ENCODE results near the gene CDC6.
A peak's percentile ranks its signal among the peaks of the same experiment; 100 is the strongest.

The CDC6 gene, protein sequence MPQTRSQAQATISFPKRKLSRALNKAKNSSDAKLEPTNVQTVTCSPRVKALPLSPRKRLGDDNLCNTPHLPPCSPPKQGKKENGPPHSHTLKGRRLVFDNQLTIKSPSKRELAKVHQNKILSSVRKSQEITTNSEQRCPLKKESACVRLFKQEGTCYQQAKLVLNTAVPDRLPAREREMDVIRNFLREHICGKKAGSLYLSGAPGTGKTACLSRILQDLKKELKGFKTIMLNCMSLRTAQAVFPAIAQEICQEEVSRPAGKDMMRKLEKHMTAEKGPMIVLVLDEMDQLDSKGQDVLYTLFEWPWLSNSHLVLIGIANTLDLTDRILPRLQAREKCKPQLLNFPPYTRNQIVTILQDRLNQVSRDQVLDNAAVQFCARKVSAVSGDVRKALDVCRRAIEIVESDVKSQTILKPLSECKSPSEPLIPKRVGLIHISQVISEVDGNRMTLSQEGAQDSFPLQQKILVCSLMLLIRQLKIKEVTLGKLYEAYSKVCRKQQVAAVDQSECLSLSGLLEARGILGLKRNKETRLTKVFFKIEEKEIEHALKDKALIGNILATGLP

DNA sequence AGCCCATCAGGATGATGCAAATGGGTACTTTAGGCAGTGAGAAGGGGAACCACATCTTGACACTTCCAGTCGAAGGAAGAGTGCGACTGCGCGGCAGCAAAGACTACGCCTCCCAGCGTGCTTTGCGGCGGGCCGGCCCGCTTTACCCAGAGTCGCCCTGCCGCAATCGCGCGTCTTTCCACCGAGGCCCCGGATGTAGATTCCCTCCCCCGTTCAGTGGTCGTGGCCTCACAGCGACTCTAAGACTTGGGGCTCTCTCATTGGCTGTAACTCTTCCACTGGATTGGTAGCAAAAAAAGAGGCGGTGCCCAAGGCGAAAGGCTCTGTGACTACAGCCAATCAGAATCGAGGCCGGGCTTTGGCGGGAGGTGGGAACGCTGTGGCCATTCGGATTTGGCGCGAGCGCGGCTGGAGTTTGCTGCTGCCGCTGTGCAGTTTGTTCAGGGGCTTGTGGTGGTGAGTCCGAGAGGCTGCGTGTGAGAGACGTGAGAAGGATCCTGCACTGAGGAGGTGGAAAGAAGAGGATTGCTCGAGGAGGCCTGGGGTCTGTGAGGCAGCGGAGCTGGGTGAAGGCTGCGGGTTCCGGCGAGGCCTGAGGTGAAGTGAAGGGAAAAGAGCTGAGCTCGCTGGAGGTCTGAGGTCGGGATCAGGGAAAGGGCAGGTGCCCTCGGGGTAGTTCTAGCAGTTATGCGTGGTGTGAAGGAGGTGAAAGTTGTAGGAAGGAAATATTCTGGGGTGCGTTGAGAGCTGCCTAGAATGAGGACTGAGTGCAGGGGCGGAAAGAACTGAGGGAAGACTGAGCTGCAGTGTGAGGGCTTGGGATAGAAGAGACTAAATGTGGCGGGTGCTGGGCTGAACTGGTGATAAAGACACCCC, at the start of gene CDC6:
Gene CDC6 (plus strand): TSS at position 386 of the 876 bp plus-strand sequence. CDS start 1,542 bp downstream, outside the sequence.
- Mint-ChIP-seq H3K4me3 (peak within 1 kb of the TSS; percentile 94), H3K27ac (ENCODE audit: low read depth) (peak within 1 kb of the TSS; percentile 93), H3K9me3 (no peaks in the 10 kb centered on the region), H3K36me3 (ENCODE audit: insufficient read depth) (peaks cover 13% of the 10 kb centered on the region), H3K27me3 (no peaks in the 10 kb centered on the region), H3K4me1 (peaks cover 31% of the 10 kb centered on the region)
- DNase-seq (ENCODE audit: low spot score in 2 of 2), result peak; percentile 92 to 98
- peak; percentile 92 for ATAC-seq (replicated peaks; ENCODE audit: extremely low read depth, poor library complexity, severe bottlenecking)

DNA sequence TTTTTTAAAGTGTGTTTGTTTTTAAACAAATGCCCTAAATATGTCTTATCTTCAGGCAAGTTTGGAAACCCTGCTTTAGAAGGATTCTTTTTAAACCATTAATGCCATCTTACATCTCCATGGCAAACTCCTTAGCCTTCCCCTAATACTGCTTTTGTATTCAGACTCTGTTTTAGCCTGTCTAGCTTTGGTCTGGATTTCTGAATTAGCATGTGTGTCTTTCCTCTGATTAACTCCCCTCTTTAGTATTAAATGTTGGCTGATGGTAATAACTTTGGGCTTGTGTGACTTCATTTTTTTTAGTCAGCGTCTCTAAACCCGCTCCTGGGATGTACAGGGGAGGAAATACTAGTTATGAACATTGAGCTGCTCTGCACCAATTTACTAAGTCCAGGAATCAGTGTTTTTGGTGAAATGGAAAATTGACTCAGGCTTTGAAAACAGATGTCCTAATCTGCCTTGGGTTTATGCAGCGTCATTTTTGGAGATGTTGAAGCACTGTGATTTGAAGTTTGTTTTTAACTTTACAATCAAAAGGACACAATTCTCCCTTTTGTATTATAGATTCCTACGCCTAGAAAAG, 46.3 kb upstream of the CDC6 start:
- Mint-ChIP-seq H3K9me3 (no peaks in the 10 kb centered on the region), H3K27me3 (no peaks in the 10 kb centered on the region), H3K36me3 (ENCODE audit: insufficient read depth) (peaks cover 25% of the 10 kb centered on the region), H3K4me1 (peaks cover 44% of the 10 kb centered on the region), H3K27ac (ENCODE audit: low read depth) (no peak overlapping the region), H3K4me3 (no peak overlapping the region)
- ATAC-seq (replicated peaks; ENCODE audit: extremely low read depth, poor library complexity, severe bottlenecking) (no peak), DNase-seq (ENCODE audit: low spot score in 2 of 2) (no peak)

DNA sequence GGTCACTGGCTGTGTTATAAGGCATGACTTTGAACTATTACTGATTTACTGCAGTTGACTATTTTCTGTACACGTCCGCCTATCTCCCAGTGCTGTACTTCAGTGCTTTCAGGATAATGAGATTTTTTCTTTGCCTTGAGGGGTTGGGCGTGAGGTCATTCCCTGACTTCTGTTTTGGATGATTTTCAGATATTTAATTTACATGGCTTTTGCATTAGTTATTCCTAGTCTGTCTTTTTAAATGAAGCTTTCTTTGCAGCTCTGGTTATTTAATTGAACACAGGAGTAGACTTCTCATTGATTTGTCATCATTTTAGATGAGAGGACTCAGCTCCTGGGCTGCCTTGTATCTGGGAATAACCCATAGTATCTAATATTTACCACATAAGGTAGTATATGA, 44.9 kb upstream of the CDC6 start:
- ATAC-seq (replicated peaks; ENCODE audit: extremely low read depth, poor library complexity, severe bottlenecking) (no peak), DNase-seq (ENCODE audit: low spot score in 2 of 2) (no peak)
- Mint-ChIP-seq H3K9me3 (no peaks in the 10 kb centered on the region), H3K36me3 (ENCODE audit: insufficient read depth) (peaks cover 14% of the 10 kb centered on the region), H3K4me1 (peaks cover 38% of the 10 kb centered on the region), H3K27ac (ENCODE audit: low read depth) (peak overlapping the region; percentile 41), H3K27me3 (no peaks in the 10 kb centered on the region), H3K4me3 (no peak overlapping the region)

DNA sequence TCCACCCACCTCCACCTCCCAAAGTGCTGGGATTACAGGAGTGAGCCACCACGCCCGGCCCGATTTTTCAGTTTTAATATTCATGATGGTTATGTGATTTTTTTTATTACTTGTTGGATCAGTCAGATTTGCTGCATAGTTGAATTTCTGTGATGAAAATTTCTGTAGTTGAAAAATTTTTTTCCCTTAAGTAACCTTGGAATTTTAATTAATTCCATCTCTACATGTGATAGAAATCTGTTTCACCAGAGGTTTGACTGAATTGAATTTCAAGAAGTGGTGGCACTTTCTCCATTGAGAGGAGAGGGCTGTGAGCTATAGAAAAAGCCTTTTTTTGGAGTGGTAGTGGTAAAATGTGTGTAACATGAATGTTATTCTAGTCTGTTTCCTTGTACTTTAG, 43.9 kb upstream of the CDC6 start:
- Mint-ChIP-seq H3K27me3 (no peaks in the 10 kb centered on the region), H3K27ac (ENCODE audit: low read depth) (no peak overlapping the region), H3K4me3 (no peak overlapping the region), H3K9me3 (no peaks in the 10 kb centered on the region), H3K36me3 (ENCODE audit: insufficient read depth) (peaks cover 10% of the 10 kb centered on the region), H3K4me1 (peaks cover 43% of the 10 kb centered on the region)
- no peak for DNase-seq (ENCODE audit: low spot score in 2 of 2)
- ATAC-seq (replicated peaks; ENCODE audit: extremely low read depth, poor library complexity, severe bottlenecking), result no peak

DNA sequence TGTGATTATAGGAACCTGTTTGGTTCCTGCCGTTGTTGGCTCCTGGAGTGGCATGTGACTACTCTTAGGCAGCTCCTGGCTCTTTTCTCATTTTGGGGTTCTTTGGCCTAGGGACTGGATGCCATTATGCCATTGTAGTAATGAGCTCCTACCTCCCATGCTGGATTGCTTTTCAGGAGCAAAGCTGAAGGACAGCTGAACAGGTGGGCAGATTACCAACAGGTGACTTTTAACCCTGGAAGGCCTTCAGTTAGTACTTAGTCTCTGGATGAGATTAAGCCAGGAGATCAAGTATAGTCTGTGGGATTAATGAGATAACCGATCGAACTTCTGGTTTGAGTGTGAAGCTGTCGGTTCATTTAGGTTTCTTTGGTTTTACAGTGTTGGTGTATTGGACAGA, 43.4 kb upstream of the CDC6 start:
- no peak overlapping the region for H3K4me3 Mint-ChIP-seq
- H3K4me1 Mint-ChIP-seq, result peaks cover 48% of the 10 kb centered on the region
- H3K27me3 Mint-ChIP-seq, result no peaks in the 10 kb centered on the region
- no peak for DNase-seq (ENCODE audit: low spot score in 2 of 2)
- no peak overlapping the region for H3K27ac Mint-ChIP-seq (ENCODE audit: low read depth)
- no peaks in the 10 kb centered on the region for H3K9me3 Mint-ChIP-seq
- ATAC-seq (replicated peaks; ENCODE audit: extremely low read depth, poor library complexity, severe bottlenecking), result no peak
- peaks cover 9% of the 10 kb centered on the region for H3K36me3 Mint-ChIP-seq (ENCODE audit: insufficient read depth)

DNA sequence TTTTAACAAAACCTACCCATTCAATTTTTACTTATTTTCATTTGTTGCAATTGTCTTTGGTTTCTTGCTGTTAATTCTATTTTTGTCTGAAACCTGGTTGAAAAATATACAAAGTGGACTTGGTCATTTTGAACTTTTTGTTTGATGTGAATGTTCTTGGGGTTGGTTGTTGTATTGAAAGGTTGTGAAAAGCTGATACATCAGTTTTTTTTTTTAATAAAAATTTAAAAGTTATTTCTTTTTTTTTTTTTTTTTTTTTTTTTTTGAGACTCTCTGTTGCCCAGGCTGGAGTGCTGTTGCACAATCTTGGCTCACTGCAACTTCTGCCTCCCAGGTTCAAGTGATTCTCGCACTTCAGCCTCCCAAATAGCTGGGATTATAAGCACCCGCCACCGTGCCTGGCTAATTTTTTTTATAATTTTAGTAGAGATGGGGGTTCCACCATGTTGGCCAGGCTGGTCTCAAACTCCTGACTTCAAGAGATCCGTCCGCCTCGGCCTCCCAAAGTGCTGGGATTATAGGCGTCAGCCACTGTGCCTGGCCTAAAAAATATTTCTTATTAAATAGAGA, 39.7 kb upstream of the CDC6 start:
- Mint-ChIP-seq H3K27ac (ENCODE audit: low read depth) (no peak overlapping the region), H3K36me3 (ENCODE audit: insufficient read depth) (peaks cover 15% of the 10 kb centered on the region), H3K4me3 (no peak overlapping the region), H3K4me1 (peaks cover 35% of the 10 kb centered on the region), H3K27me3 (no peaks in the 10 kb centered on the region), H3K9me3 (no peaks in the 10 kb centered on the region)
- ATAC-seq (replicated peaks; ENCODE audit: extremely low read depth, poor library complexity, severe bottlenecking) (no peak), DNase-seq (ENCODE audit: low spot score in 2 of 2) (no peak)

DNA sequence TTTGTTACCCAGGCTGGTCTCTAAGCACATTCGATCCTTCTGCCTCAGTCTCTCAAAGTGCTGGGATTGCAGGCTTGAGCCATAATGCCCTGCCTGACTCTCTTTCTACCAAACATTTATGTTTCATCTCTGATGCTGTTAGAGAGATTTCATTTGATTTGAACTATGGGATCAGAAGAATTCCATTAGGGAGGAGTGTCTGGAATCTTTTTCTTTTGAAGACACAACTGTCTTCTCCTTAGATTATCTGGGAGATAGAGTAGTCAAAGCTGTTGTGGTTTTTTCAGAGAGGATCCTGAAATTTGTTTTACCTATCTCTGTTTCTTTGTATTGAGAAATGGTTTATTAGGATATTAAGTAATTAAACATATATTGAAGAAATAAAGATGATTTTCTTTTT, 39.2 kb upstream of the CDC6 start:
- ATAC-seq (replicated peaks; ENCODE audit: extremely low read depth, poor library complexity, severe bottlenecking), result no peak
- Mint-ChIP-seq H3K27ac (ENCODE audit: low read depth) (no peak overlapping the region), H3K36me3 (ENCODE audit: insufficient read depth) (peaks cover 12% of the 10 kb centered on the region), H3K4me1 (peaks cover 36% of the 10 kb centered on the region), H3K27me3 (no peaks in the 10 kb centered on the region), H3K4me3 (no peak overlapping the region), H3K9me3 (no peaks in the 10 kb centered on the region)
- no peak for DNase-seq (ENCODE audit: low spot score in 2 of 2)

DNA sequence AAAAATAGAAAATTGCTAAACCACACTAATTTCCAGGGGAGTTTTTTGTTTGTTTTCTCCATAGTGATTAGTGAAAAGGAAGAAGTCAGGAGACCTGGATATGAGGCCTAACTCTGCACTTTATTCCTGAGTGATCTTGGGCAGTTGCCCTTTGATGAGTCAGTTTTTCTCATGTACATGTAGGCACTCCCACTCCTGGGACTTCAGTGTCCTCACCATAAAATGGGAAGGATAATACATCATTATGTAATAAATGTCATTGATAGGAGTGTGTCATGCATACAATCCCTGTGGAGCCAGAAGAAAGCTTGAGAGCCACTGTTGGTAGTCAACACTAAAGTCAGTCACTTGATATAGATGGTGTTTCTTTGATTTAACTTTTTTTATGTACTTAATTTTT, 36.1 kb upstream of the CDC6 start:
- no peak for ATAC-seq (replicated peaks; ENCODE audit: extremely low read depth, poor library complexity, severe bottlenecking)
- no peak for DNase-seq (ENCODE audit: low spot score in 2 of 2)
- no peaks in the 10 kb centered on the region for H3K27me3 Mint-ChIP-seq
- H3K36me3 Mint-ChIP-seq (ENCODE audit: insufficient read depth), result peaks cover 20% of the 10 kb centered on the region
- no peak overlapping the region for H3K4me3 Mint-ChIP-seq
- no peak overlapping the region for H3K27ac Mint-ChIP-seq (ENCODE audit: low read depth)
- H3K4me1 Mint-ChIP-seq, result peaks cover 34% of the 10 kb centered on the region
- H3K9me3 Mint-ChIP-seq, result no peaks in the 10 kb centered on the region

DNA sequence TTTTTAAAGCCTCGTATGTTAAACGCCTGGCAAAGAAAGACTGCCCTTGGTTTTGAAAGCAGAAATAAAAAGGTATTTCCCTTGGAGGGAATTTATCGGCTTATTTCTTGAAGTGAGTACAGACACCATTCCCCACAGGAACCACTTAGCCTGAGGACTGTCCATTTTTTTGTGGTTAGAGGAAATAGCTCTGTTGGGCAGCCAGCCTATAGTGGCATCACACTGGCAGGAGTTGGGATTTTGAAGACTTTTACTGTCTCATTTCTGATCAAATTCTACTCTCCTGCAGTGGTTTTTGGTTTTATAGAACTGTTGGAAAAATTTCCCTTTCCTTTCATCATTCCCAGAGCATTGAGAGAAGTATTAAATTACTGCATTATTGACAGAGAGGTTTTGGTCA, 34.1 kb upstream of the CDC6 start:
- peaks cover 35% of the 10 kb centered on the region for H3K36me3 Mint-ChIP-seq (ENCODE audit: insufficient read depth)
- no peak overlapping the region for H3K27ac Mint-ChIP-seq (ENCODE audit: low read depth)
- H3K4me1 Mint-ChIP-seq, result peaks cover 28% of the 10 kb centered on the region
- ATAC-seq (replicated peaks; ENCODE audit: extremely low read depth, poor library complexity, severe bottlenecking) (no peak), DNase-seq (ENCODE audit: low spot score in 2 of 2) (no peak)
- H3K27me3 Mint-ChIP-seq, result no peaks in the 10 kb centered on the region
- H3K4me3 Mint-ChIP-seq, result no peak overlapping the region
- H3K9me3 Mint-ChIP-seq, result no peaks in the 10 kb centered on the region

DNA sequence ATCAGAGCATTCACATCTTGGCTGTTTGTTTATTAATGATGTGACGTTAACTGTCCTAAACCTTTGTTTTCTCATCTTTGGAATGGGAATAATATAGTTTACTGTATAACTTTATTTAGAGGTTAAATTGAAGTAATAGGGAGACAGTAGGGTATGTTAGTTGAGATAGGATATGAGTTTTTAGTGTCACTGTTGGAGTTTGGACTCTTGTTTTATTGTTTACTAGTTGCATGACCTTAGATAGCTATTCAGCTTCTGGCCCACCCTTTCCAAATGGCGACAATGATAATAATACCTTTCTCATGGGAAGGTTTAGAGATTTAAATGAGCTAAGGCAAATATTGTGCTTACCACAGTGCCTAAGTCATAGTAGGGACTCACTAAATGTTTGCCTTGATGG, 28.2 kb upstream of the CDC6 start:
- peaks cover 66% of the 10 kb centered on the region for H3K36me3 Mint-ChIP-seq (ENCODE audit: insufficient read depth)

DNA sequence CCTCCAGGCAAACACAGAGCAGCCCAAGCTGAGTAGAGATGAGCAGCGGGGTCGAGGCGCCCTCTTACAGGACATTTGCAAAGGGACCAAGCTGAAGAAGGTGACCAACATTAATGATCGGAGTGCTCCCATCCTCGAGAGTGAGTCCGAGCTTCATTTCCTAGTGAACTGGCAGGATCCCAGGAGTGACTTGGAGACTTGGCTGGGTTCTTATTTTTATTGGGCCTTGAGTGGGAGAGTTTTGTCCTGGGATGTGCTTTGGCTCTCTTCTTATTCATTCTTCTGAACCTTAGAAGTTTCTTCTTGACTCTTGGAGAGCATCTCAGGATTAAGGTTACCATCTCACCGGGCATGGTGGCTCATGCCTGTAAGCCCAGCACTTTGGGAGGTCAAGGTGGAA, 27.2 kb upstream of the CDC6 start:
- Mint-ChIP-seq H3K4me1 (peaks cover 8% of the 10 kb centered on the region), H3K36me3 (ENCODE audit: insufficient read depth) (peaks cover 66% of the 10 kb centered on the region), H3K9me3 (no peaks in the 10 kb centered on the region), H3K4me3 (no peak overlapping the region), H3K27ac (ENCODE audit: low read depth) (no peak overlapping the region), H3K27me3 (no peaks in the 10 kb centered on the region)
- no peak for DNase-seq (ENCODE audit: low spot score in 2 of 2)
- ATAC-seq (replicated peaks; ENCODE audit: extremely low read depth, poor library complexity, severe bottlenecking), result no peak

More for the DNA sequence above, 28.2 kb upstream of the CDC6 start:
- no peaks in the 10 kb centered on the region for H3K9me3 Mint-ChIP-seq
- peaks cover 12% of the 10 kb centered on the region for H3K4me1 Mint-ChIP-seq
- H3K27me3 Mint-ChIP-seq, result no peaks in the 10 kb centered on the region
- no peak overlapping the region for H3K4me3 Mint-ChIP-seq
- no peak overlapping the region for H3K27ac Mint-ChIP-seq (ENCODE audit: low read depth)
- no peak for ATAC-seq (replicated peaks; ENCODE audit: extremely low read depth, poor library complexity, severe bottlenecking)
- no peak for DNase-seq (ENCODE audit: low spot score in 2 of 2)

DNA sequence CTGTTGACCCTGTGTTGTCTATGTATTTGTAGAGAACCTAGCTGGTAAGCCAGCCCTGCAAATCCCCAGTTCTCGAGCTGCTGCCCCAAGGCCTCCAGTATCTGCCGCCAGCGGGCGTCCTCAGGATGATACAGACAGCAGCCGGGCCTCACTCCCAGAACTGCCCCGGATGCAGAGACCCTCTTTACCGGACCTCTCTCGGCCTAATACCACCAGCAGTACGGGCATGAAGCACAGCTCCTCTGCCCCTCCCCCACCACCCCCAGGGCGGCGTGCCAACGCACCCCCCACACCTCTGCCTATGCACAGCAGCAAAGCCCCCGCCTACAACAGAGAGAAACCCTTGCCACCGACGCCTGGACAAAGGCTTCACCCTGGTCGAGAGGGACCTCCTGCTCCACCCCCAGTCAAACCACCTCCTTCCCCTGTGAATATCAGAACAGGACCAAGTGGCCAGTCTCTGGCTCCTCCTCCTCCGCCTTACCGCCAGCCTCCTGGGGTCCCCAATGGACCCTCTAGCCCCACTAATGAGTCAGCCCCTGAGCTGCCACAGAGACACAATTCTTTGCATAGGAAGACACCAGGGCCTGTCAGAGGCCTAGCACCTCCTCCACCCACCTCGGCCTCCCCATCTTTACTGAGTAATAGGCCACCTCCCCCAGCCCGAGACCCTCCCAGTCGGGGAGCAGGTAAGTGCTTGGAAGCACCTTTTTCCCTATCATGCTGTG, 23.1 kb upstream of the CDC6 start:
- Mint-ChIP-seq H3K36me3 (ENCODE audit: insufficient read depth) (peaks cover 43% of the 10 kb centered on the region), H3K27ac (ENCODE audit: low read depth) (no peak overlapping the region), H3K4me1 (peaks cover 8% of the 10 kb centered on the region), H3K9me3 (no peaks in the 10 kb centered on the region), H3K4me3 (no peak overlapping the region), H3K27me3 (no peaks in the 10 kb centered on the region)
- ATAC-seq (replicated peaks; ENCODE audit: extremely low read depth, poor library complexity, severe bottlenecking) (no peak), DNase-seq (ENCODE audit: low spot score in 2 of 2) (no peak)

Data from central memory CD8-positive, alpha-beta T cell (primary cell).